SW 1271 (cell line): Measurements from ENCODE around the gene KRT13.

ENCODE experiments used
- DNase-seq, 2 experiments: peaks; one replicate each; lab custom pipeline; 2025; lab: John Stamatoyannopoulos, UW

Gene KRT13

GRCh38 chr17:41537614-41537954, 32.2 kb upstream of the KRT13 start:
- DNase-seq: no peak

- no peak for DNase-seq
Observed at GRCh38 chr17:41536741-41537613, 31.6 kb upstream of the KRT13 start.

- DNase-seq: no peak
Observed at GRCh38 chr17:41535764-41536481, 30.5 kb upstream of the KRT13 start.

- peak in 1 of 2 experiments; percentile 7 for DNase-seq
Observed at GRCh38 chr17:41534899-41535546, 29.6 kb upstream of the KRT13 start.

- no peak for DNase-seq
Observed at GRCh38 chr17:41533613-41534012, 28.2 kb upstream of the KRT13 start.

GRCh38 chr17:41532947-41533570, 27.6 kb upstream of the KRT13 start:
- no peak for DNase-seq

- DNase-seq: no peak
Observed at GRCh38 chr17:41531993-41532392, 26.6 kb upstream of the KRT13 start.

- peak; percentile 44 to 74 for DNase-seq
Observed at GRCh38 chr17:41530062-41531048, 24.9 kb upstream of the KRT13 start.

GRCh38 chr17:41529491-41529915, 24.1 kb upstream of the KRT13 start:
- no peak for DNase-seq

GRCh38 chr17:41528959-41529353, 23.5 kb upstream of the KRT13 start:
- DNase-seq: no peak

GRCh38 chr17:41527063-41528023, 21.9 kb upstream of the KRT13 start:
- no peak for DNase-seq

- DNase-seq: no peak
Observed at GRCh38 chr17:41524261-41524660, 18.8 kb upstream of the KRT13 start.

- DNase-seq: no peak
Observed at GRCh38 chr17:41523787-41524186, 18.4 kb upstream of the KRT13 start.

GRCh38 chr17:41523225-41523593, 17.8 kb upstream of the KRT13 start:
- DNase-seq: no peak

GRCh38 chr17:41522301-41523224, 17.2 kb upstream of the KRT13 start:
- DNase-seq: no peak

GRCh38 chr17:41521574-41522261, 16.3 kb upstream of the KRT13 start:
- DNase-seq: peak; percentile 71 to 85

- no peak for DNase-seq
Observed at GRCh38 chr17:41520821-41521521, 15.6 kb upstream of the KRT13 start.
